Measurements from ENCODE around the gene KCNH5.

KCNH5 gene

GRCh38 chr14:62988967-62989366 lies 56.3 kb downstream of the KCNH5 start:
- no peak for DNase-seq (ENCODE audit: low read depth in 2 of 2)

- DNase-seq (ENCODE audit: low read depth in 2 of 2), result no peak
Observed at GRCh38 chr14:62983821-62984220, 61.4 kb downstream of the KCNH5 start.

- no peak for DNase-seq (ENCODE audit: low read depth in 2 of 2)
Observed at GRCh38 chr14:62980693-62981092, 64.6 kb downstream of the KCNH5 start.

GRCh38 chr14:62957562-62957961 lies 87.7 kb downstream of the KCNH5 start:
- DNase-seq (ENCODE audit: low read depth in 2 of 2), result no peak

- no peak for DNase-seq (ENCODE audit: low read depth in 2 of 2)
Observed at GRCh38 chr14:62956413-62956812, 88.8 kb downstream of the KCNH5 start.

GRCh38 chr14:62954165-62954564 lies 91.1 kb downstream of the KCNH5 start:
- no peak for DNase-seq (ENCODE audit: low read depth in 2 of 2)

- no peak for DNase-seq (ENCODE audit: low read depth in 2 of 2)
Observed at GRCh38 chr14:62952226-62952625, 93.0 kb downstream of the KCNH5 start.

- DNase-seq (ENCODE audit: low read depth in 2 of 2), result no peak
Observed at GRCh38 chr14:62947301-62947700, 98.0 kb downstream of the KCNH5 start.

GRCh38 chr14:62946221-62946620 lies 99.0 kb downstream of the KCNH5 start:
- no peak for DNase-seq (ENCODE audit: low read depth in 2 of 2)

GRCh38 chr14:62943202-62943601 lies 102.1 kb downstream of the KCNH5 start:
- DNase-seq (ENCODE audit: low read depth in 2 of 2), result no peak

- no peak for DNase-seq (ENCODE audit: low read depth in 2 of 2)
Observed at GRCh38 chr14:62939970-62940369, 105.3 kb downstream of the KCNH5 start.

GRCh38 chr14:62938778-62939177 lies 106.5 kb downstream of the KCNH5 start:
- DNase-seq (ENCODE audit: low read depth in 2 of 2), result no peak

GRCh38 chr14:62934439-62934838 lies 110.8 kb downstream of the KCNH5 start:
- no peak for DNase-seq (ENCODE audit: low read depth in 2 of 2)

GRCh38 chr14:62921466-62921865 lies 123.8 kb downstream of the KCNH5 start:
- DNase-seq (ENCODE audit: low read depth in 2 of 2), result no peak

GRCh38 chr14:62916551-62916950 lies 128.7 kb downstream of the KCNH5 start:
- no peak for DNase-seq (ENCODE audit: low read depth in 2 of 2)

- no peak for DNase-seq (ENCODE audit: low read depth in 2 of 2)
Observed at GRCh38 chr14:62914873-62915272, 130.4 kb downstream of the KCNH5 start.

GRCh38 chr14:62914025-62914424 lies 131.2 kb downstream of the KCNH5 start:
- no peak for DNase-seq (ENCODE audit: low read depth in 2 of 2)

- DNase-seq (ENCODE audit: low read depth in 2 of 2), result no peak
Observed at GRCh38 chr14:62908506-62908905, 136.8 kb downstream of the KCNH5 start.

GRCh38 chr14:62905566-62905965 lies 139.7 kb downstream of the KCNH5 start:
- DNase-seq (ENCODE audit: low read depth in 2 of 2), result no peak

- no peak for DNase-seq (ENCODE audit: low read depth in 2 of 2)
Observed at GRCh38 chr14:62897771-62898170, 147.5 kb downstream of the KCNH5 start.

- no peak for DNase-seq (ENCODE audit: low read depth in 2 of 2)
Observed at GRCh38 chr14:62896932-62897456, 148.3 kb downstream of the KCNH5 start.

- DNase-seq (ENCODE audit: low read depth in 2 of 2), result no peak
Observed at GRCh38 chr14:62894736-62895135, 150.5 kb downstream of the KCNH5 start.

- DNase-seq (ENCODE audit: low read depth in 2 of 2), result no peak
Observed at GRCh38 chr14:62889364-62889763, 155.9 kb downstream of the KCNH5 start.

- DNase-seq (ENCODE audit: low read depth in 2 of 2), result no peak
Observed at GRCh38 chr14:62886461-62886860, 158.8 kb downstream of the KCNH5 start.

- no peak for DNase-seq (ENCODE audit: low read depth in 2 of 2)
Observed at GRCh38 chr14:62885451-62885850, 159.8 kb downstream of the KCNH5 start.

All from stimulated activated CD4-positive, alpha-beta T cell treated with anti-CD3 and anti-CD28 coated beads, Interleukin-4, amount 100 ng/mL, for 48 hours (primary cell).